Activated naive CD8-positive, alpha-beta T cell treated with anti-CD3 and anti-CD28 coated beads, Interleukin-2, amount 50 U/mL, for 24 hours (primary cell): Measurements from ENCODE around the gene SLC24A3.

Experiments used
- ATAC-seq: fragments of 150-1000 bp; cut with Tn5 transposase; one replicate; pipeline ENCODE4 v1.10.0; 2021
- DNase-seq: peaks from one replicate; pipeline ENCODE4 v3.0.0; 2021
- H3K27ac Mint-ChIP-seq: one replicate; pipeline ENCODE4 v1.8.0; 2021; ENCODE audit warnings: mild to moderate bottlenecking, mixed read lengths
- H3K27me3 Mint-ChIP-seq: one replicate; pipeline ENCODE4 v1.8.0; 2021; ENCODE audit warnings: mixed read lengths
- H3K36me3 Mint-ChIP-seq: one replicate; pipeline ENCODE4 v1.8.0; 2021; ENCODE audit warnings: low read depth, mixed read lengths
- H3K4me1 Mint-ChIP-seq: one replicate; pipeline ENCODE4 v1.8.0; 2021; ENCODE audit warnings: mixed read lengths
- H3K4me3 Mint-ChIP-seq: one replicate; pipeline ENCODE4 v1.8.0; 2021; ENCODE audit warnings: mild to moderate bottlenecking, moderate library complexity, mixed read lengths
- H3K9me3 Mint-ChIP-seq: one replicate; pipeline ENCODE4 v1.8.0; 2021; ENCODE audit warnings: mixed read lengths

The SLC24A3 gene

DNA sequence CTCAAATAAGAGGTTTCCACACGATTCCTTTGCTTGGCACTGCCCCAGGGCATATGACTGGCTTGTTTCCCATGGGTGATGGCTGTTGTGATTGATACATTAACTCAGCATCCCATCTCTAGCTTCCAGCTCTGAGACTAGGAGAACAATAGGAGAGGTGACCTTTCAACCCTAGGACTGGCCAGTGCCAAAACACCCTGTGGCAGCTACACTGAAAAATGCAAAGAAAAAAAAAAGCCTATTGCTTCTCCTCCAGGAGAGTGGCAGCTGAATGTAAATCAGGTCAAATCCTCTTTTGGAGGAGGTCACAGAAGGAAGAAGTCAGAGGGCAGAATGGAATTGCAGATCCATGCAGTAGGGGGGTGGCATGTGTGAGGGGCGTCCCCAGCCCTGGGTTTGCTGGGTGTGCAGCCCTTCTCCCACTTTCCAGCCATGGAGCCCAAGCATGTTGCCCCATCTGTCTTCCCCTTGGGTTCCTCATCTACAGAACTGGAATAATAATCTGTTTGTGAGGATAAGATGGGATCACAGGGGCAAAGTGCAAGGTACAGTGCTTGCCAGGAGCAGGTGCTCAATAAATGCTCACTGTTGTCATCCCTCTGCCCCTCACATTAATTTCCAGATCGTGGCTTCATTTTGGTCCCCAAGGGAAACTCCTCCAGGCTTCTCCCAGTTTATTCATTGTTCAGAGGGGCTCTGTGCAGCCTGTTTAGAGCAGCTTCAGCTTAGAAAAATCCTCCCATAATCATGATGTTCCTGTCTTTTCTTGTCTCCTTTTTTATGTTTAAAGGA, 300.6 kb downstream of the SLC24A3 start:
- ATAC-seq = no peak
- DNase-seq = no peak
- no peaks in the 10 kb centered on the region for H3K4me1 Mint-ChIP-seq
- no peak overlapping the region for H3K27ac Mint-ChIP-seq
- no peak overlapping the region for H3K4me3 Mint-ChIP-seq
- no peaks in the 10 kb centered on the region for H3K9me3 Mint-ChIP-seq
- no peaks in the 10 kb centered on the region for H3K36me3 Mint-ChIP-seq
- no peaks in the 10 kb centered on the region for H3K27me3 Mint-ChIP-seq

GRCh38 chr20:19515074-19515473, 302.6 kb downstream of the SLC24A3 start:
- no peak overlapping the region for H3K27ac Mint-ChIP-seq
- no peak overlapping the region for H3K4me3 Mint-ChIP-seq
- no peaks in the 10 kb centered on the region for H3K9me3 Mint-ChIP-seq
- ATAC-seq (no peak), DNase-seq (no peak)
- no peaks in the 10 kb centered on the region for H3K27me3 Mint-ChIP-seq
- H3K4me1 Mint-ChIP-seq = no peaks in the 10 kb centered on the region
- H3K36me3 Mint-ChIP-seq = no peaks in the 10 kb centered on the region

- no peaks in the 10 kb centered on the region for H3K36me3 Mint-ChIP-seq
- DNase-seq = no peak
- no peaks in the 10 kb centered on the region for H3K9me3 Mint-ChIP-seq
- peaks cover 13% of the 10 kb centered on the region for H3K4me1 Mint-ChIP-seq
- no peak overlapping the region for H3K4me3 Mint-ChIP-seq
- H3K27ac Mint-ChIP-seq = no peak overlapping the region
- no peak for ATAC-seq
- H3K27me3 Mint-ChIP-seq = peaks cover 2% of the 10 kb centered on the region
Measured at GRCh38 chr20:19519466-19519865, 307.0 kb downstream of the SLC24A3 start.

- Mint-ChIP-seq H3K4me1 (peaks cover 13% of the 10 kb centered on the region), H3K9me3 (no peaks in the 10 kb centered on the region), H3K36me3 (no peaks in the 10 kb centered on the region), H3K4me3 (no peak overlapping the region), H3K27ac (no peak overlapping the region), H3K27me3 (peaks cover 4% of the 10 kb centered on the region)
- DNase-seq (no peak), ATAC-seq (no peak)
Measured at GRCh38 chr20:19520261-19520660, 307.8 kb downstream of the SLC24A3 start.

DNA sequence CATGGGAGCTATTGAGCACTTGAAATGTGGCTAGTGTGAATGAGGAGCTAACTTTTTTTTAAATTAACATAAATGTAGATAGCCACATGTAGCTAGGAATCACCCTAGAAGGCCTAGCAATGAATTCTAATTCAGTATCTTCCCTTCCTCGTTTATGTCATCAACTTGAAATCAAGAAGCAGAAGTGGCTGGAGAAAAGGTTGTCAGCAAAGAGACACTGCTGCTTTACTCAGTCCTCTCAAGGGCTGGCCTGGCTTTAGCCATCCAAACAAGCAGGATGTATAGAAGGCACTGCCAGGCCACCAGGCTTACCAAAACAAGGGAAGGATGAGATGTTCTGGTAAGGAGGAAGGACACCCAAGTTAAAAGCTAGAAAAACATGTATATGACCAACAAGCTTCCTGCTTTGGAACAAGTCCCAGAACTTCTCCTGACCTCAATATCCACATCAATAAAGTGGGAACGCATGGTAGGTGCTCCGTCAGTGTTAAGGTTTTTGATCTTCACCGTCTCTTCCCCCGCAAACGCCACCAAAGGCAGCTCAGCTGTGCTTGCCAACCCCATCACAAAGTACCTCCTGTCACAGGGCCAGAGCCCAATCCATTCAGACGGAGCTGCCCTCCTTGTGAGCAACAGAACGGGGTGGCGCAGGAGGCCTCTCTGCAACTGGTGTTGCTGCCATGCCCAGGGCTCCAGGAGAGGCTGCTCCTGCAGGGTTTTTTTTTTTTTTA, 309.8 kb downstream of the SLC24A3 start:
- no peak for DNase-seq
- Mint-ChIP-seq H3K27ac (no peak overlapping the region), H3K4me3 (no peak overlapping the region)

GRCh38 chr20:19522836-19523590, 310.6 kb downstream of the SLC24A3 start:
- ATAC-seq = no peak
- no peaks in the 10 kb centered on the region for H3K36me3 Mint-ChIP-seq
- no peak overlapping the region for H3K4me3 Mint-ChIP-seq
- H3K4me1 Mint-ChIP-seq = peaks cover 13% of the 10 kb centered on the region
- no peak for DNase-seq
- H3K27ac Mint-ChIP-seq = no peak overlapping the region
- peaks cover 5% of the 10 kb centered on the region for H3K27me3 Mint-ChIP-seq
- no peaks in the 10 kb centered on the region for H3K9me3 Mint-ChIP-seq

More for the DNA sequence above, 309.8 kb downstream of the SLC24A3 start:
- H3K36me3 Mint-ChIP-seq = no peaks in the 10 kb centered on the region
- peaks cover 13% of the 10 kb centered on the region for H3K4me1 Mint-ChIP-seq
- H3K9me3 Mint-ChIP-seq = no peaks in the 10 kb centered on the region
- ATAC-seq = no peak
- peaks cover 5% of the 10 kb centered on the region for H3K27me3 Mint-ChIP-seq

- ATAC-seq = no peak
- Mint-ChIP-seq H3K27ac (no peak overlapping the region), H3K4me3 (no peak overlapping the region), H3K9me3 (no peaks in the 10 kb centered on the region), H3K4me1 (peaks cover 13% of the 10 kb centered on the region), H3K27me3 (peaks cover 8% of the 10 kb centered on the region), H3K36me3 (no peaks in the 10 kb centered on the region)
- DNase-seq = no peak
Measured at GRCh38 chr20:19524691-19525090, 312.2 kb downstream of the SLC24A3 start.

GRCh38 chr20:19527509-19527908, 315.1 kb downstream of the SLC24A3 start:
- Mint-ChIP-seq H3K9me3 (no peaks in the 10 kb centered on the region), H3K36me3 (no peaks in the 10 kb centered on the region), H3K27ac (no peak overlapping the region), H3K27me3 (peaks cover 8% of the 10 kb centered on the region), H3K4me1 (peaks cover 3% of the 10 kb centered on the region), H3K4me3 (no peak overlapping the region)
- ATAC-seq (no peak), DNase-seq (no peak)

DNA sequence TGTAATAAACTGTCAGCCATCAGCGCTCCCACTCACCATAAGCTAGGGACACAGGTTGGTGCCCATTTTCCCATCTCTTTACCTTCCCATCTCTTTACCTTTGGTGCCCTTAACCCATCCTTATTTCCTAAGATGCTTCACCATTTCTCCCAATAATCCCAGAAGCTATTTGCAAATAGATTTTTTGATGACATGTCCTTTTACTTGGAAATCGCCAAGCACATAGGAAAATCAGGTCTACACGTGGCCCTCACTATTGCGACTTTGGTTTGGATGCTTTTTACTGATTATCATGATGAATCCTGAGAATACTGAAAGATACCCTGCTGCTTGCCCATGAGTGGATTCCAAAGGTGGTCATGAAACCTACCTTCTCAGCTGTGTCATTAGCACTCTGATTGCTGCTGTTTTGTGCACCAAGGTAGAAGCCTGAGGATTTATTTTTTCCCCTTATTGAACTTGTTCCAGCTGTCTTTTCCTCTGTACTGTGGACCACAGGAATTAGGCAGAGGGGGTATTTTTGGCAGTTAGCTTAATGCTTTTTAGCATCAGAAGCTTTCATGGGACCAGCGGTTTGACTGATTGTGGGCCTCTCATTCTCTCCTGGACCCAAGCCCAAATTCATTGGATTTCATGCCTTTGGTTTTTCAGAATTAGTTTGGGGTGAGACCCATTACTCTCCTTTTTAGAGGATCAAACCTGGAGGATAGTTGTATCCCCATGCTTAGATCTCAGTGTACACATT, 316.0 kb downstream of the SLC24A3 start:
- Mint-ChIP-seq H3K27ac (no peak overlapping the region), H3K4me1 (no peaks in the 10 kb centered on the region), H3K27me3 (peaks cover 8% of the 10 kb centered on the region), H3K36me3 (no peaks in the 10 kb centered on the region), H3K9me3 (no peaks in the 10 kb centered on the region), H3K4me3 (no peak overlapping the region)
- DNase-seq (no peak), ATAC-seq (no peak)

DNA sequence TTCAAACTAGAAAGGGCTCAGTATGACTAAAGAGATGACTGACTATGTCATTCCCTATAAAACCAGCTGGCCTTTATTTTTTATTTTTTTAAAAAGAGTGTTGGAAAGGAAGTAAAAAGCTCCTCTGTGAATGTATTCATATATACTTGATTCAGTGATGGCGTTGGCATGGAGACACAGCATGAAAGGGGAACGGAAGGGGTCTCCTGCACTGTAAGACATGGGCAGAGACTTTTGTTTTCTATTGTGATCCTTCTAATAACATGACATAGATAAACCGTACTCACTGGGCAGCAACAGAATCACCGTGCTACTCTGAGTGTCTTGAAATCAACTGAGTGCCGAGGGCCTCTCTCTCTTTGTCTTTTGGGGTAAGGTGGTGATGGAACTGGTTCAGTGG, 317.6 kb downstream of the SLC24A3 start:
- ATAC-seq (no peak), DNase-seq (no peak)
- Mint-ChIP-seq H3K36me3 (no peaks in the 10 kb centered on the region), H3K27me3 (peaks cover 6% of the 10 kb centered on the region), H3K27ac (no peak overlapping the region), H3K4me3 (no peak overlapping the region), H3K4me1 (no peaks in the 10 kb centered on the region), H3K9me3 (no peaks in the 10 kb centered on the region)

- H3K4me1 Mint-ChIP-seq = no peaks in the 10 kb centered on the region
- H3K36me3 Mint-ChIP-seq = no peaks in the 10 kb centered on the region
- H3K4me3 Mint-ChIP-seq = no peak overlapping the region
- ATAC-seq = no peak
- no peak for DNase-seq
- peaks cover 3% of the 10 kb centered on the region for H3K27me3 Mint-ChIP-seq
- no peaks in the 10 kb centered on the region for H3K9me3 Mint-ChIP-seq
- no peak overlapping the region for H3K27ac Mint-ChIP-seq
Measured at GRCh38 chr20:19531446-19531845, 319.0 kb downstream of the SLC24A3 start.

DNA sequence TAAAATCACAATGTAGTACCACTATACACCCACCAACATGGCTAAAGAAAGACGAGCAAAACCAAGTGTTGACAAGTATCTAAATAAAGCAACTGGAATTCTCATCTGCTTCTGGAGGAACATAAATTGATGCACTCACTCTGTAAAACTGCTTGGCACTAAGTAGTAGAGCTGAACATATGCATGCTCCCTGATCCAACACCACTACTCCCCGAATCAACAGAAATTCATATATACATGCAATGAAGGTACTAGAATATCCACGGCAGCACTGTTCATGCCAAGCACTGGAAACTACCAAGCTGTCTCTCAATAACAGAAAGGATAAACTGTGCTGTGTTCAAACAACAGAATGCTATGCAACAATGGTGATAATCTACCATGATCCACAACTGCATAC, 326.1 kb downstream of the SLC24A3 start:
- Mint-ChIP-seq H3K9me3 (no peaks in the 10 kb centered on the region), H3K4me3 (no peak overlapping the region), H3K4me1 (peaks cover 7% of the 10 kb centered on the region), H3K36me3 (no peaks in the 10 kb centered on the region), H3K27me3 (no peaks in the 10 kb centered on the region), H3K27ac (no peak overlapping the region)
- ATAC-seq (no peak), DNase-seq (no peak)

DNA sequence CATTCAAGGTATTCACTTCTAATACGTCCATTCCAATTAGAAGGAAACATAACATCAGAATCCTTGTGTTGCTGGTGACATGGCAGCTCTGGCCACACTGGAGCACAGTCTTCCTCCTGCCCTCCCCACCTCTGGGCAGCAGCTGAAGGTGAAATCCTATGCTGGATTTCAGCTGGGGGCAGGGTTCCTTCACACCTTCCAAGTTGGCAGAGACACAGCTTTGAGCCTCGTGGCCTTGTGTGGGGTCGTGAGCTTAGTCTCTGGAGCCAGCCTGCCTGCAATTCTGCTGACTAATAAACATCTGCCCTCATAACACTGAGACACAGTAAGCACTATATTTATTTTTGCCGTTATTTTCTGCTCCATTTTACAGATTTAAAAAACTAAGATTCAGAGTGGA, 326.7 kb downstream of the SLC24A3 start:
- Mint-ChIP-seq H3K27ac (no peak overlapping the region), H3K36me3 (no peaks in the 10 kb centered on the region), H3K9me3 (no peaks in the 10 kb centered on the region), H3K27me3 (no peaks in the 10 kb centered on the region), H3K4me1 (peaks cover 7% of the 10 kb centered on the region), H3K4me3 (no peak overlapping the region)
- DNase-seq = no peak
- ATAC-seq = no peak

DNA sequence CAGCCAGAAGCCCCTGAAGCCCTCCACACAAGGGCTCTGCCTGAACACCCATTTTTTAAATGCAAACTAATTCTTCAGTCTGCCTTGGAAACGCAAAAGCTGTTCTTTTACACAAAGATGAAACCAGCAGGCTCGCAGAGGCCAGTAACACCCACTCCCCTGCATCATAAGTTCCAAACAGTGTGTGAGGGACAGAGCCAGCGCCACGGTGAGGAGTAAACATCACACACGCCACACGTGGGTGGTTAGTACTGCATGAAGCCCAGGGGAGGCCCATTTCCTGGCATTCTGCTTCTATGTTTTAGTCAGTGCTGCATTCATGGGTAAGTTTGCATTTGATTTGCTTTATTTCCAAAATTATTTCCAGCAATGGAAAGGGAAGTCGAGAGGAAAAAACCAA, 327.9 kb downstream of the SLC24A3 start:
- Mint-ChIP-seq H3K27ac (no peak overlapping the region), H3K36me3 (no peaks in the 10 kb centered on the region), H3K9me3 (no peaks in the 10 kb centered on the region), H3K4me3 (no peak overlapping the region), H3K27me3 (no peaks in the 10 kb centered on the region), H3K4me1 (peaks cover 7% of the 10 kb centered on the region)
- ATAC-seq = peak; percentile 93
- peak; percentile 18 for DNase-seq
